ENCODE data around the gene CELF2.

The CELF2 gene

DNA sequence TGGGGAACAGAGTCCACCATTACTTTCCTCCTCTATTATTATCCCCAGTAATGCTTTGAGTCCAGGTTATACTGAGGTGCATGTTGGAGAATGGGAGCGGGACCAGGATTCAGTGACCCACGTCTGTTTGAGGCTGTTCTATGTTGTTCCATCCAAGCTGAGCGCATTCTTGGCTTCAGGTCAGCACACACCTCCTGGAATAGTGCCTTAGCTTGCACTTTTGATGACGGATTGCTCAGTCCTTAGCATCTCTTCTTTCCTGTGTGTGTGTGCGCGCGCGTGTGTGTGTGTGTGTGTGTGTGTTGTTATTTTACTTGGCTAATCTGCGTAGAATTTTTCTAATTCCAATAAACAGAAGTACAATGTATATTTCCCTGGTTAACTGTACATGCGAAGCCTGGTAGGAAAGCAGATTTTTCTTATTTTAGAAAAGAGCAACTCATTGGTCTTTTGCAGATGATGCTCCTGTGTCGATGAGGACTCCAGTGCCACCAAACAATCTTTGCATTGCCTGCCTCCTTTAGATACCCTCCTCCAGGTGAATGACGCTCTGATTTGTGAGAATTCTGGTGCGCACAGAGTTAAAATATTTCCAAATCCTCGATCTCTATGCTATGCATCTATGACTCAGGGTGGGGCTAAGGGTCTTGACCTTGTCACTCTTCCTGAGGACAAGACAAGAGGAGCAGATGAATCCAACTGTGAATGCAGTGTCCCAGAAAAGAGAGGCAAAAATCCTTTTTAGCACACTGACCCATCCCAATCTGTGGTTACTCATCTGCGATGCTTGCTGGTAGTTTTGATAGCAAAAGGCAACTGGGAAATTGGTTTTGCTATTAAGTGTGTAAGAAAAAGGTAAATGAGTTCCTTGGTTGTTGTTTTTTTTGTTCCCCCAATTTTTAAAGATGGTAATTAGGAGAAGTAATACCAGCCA, 13.3 kb upstream of the CELF2 start:
- DNase-seq (ENCODE audit: low read depth in 2 of 2) = no peak

DNA sequence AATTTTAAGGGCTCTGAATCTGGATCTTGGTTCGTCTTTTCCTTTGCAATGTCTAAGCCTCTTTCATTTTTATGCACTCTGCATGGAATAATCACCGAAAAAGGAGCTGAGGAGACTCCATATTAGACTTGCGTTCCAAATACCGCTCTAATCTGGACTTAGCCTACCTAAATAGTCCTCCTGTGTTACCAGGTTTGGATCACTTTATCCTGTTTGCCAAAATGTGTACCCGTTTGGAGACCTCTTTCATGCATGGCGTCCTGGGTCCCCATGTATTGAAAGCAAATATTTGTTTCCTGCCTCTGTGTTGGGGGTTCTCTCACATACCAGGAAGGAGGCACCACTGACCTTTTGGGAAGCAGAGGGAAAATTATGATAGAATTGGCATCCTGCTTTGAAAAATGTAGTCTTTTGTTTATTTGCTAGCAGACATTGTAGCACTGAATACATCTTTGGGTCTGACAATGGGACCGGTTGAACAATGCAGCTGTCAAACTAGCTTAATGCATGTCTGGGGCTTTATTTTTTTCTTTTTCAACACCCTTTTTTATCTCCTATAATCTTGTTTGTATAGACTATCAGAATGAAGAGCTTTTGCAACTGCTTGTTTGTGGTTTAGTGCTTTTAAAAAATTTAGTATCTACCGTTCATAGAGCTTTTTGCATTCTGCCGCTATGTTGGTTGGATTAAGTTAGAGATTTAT, 11.8 kb upstream of the CELF2 start:
- no peak for DNase-seq (ENCODE audit: low read depth in 2 of 2)

DNA sequence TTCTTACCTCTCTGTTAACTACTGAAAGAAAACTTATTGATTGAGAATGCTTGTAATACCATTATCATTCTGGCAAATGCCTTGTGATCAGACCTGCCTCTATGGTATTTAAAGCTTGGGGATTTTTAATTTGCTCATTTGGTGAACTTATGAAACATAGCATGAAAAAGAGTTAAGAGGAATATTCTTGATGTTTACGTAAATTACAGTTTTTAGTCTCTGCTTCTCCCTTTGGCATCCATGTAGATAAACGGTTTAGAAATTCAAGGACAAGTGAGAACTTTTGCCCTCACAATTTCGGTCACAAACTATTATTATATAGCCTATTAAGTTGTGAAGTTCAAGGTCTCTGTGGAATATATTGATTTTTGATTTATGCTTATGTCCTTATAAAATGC, 11.2 kb upstream of the CELF2 start:
- DNase-seq (ENCODE audit: low read depth in 2 of 2) = no peak

DNA sequence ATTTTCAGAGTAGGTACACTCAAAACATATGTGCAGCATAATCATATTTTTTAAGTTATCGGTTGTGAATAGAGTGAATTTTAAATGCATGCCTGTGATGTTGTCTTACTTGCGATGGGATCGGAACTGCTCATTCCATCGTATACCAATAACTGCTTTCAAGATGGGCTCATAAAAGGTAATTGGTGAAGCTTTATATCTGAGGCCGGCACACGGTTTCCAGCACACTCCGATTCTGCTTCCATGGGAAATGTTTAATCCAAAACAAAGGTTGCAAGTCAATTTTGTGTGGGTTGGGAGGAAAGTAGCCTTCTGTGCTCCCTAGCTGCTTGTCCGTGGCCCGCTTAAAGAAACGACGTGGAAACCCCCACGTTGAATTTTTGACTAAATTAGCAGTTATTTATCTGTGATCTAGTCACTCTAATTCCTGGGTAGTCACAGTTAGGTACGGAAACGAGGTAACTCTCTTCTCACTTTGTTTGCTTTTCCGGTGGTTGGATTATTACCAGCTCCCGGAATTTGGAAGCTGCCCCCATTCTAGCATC, 10.1 kb upstream of the CELF2 start:
- DNase-seq (ENCODE audit: low read depth in 2 of 2) = no peak

DNA sequence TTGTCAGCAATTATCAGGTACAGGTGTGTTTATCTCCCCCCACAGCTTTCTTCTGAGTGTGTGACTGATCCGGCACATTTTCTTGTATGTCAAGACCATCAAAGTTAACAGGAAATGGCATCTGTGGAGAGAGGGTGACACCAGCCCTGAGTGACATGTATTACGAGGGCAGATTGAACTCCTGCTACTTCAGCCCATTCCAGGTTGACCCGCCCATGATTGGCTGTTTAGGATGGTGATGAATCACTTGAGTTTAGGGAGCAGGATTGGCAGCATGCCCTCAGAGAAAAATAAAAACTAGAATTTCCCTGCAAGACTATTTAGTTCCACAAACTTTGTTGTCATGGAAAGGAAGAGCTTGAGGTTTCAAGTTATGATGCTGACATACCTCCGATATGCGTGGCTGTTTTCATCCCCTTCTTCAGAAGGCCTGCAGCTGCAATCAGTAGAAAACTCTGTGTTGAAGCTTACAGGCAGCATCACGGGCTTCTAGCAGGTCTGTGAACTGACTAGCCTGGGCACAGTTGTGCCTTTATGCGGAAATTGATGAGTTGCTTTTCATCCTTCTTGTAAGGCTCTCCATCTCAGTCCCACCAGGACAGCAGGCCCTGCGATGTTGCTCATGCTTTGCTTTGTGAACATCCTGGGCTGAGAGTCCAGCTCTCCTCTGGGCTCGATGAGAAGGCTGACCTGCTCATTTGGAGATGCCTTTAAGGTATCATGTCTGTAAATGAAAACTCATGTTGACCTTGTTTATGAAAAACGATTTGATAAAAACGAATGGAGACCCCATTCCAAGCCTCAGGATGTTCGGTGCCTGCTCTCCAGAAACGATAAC, 8.0 kb upstream of the CELF2 start:
- no peak for DNase-seq (ENCODE audit: low read depth in 2 of 2)

DNA sequence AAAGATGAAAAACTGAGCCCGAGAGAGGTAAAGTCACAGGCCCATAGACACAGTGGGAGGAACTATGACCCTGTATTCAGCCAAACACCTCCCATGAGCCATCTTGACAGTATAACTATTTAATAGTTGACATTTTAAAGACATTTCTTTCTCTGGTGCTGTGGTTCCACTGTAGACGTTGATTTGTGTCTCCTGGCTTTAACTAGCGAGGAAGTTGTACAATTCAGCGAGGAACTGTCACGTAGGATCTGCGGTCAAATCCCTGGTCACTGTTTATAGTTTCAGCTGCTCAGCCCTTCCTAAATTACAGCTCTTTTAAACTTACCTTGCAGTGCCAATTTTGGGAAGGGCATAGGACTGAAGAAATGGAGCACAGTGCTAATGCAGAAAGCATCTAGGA, 7.1 kb upstream of the CELF2 start:
- no peak for DNase-seq (ENCODE audit: low read depth in 2 of 2)

DNA sequence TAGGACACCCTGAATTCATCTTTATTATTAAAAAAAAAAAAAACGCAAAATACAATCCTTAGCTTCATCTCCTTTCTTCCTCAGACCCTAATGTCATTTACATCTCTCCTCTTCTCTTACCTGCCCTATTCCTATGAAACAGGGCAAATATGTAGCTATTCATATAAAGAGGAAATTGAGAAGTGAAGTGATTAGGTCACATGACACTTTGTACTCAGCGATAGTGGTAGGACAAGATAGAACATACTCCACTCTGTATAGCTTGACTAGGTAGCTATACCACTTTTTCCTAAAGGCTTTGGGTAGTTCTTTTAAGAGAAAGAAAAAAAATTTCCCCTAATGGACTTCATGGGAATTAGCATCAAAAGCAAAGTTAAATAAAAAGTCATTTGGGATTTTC, 6.2 kb upstream of the CELF2 start:
- no peak for DNase-seq (ENCODE audit: low read depth in 2 of 2)

DNA sequence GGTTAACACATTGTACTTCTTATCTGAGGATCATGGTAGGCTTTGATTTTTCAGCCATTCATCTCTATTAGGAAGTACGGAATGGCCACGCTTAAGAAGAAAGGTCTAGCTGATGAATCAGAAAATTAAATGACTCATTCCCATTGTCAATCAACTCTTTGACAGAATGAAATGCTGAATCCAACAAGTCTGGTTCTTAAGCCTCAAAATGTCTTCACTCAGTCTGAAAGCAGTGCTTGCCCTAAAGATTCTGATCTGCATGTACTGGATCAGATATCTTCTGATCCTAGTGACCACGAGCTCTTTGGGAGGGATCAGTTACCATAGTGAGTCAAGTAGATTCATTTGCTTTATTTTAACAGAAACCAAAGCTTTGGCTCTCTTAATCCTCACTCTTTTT, 5.7 kb upstream of the CELF2 start:
- no peak for DNase-seq (ENCODE audit: low read depth in 2 of 2)

DNA sequence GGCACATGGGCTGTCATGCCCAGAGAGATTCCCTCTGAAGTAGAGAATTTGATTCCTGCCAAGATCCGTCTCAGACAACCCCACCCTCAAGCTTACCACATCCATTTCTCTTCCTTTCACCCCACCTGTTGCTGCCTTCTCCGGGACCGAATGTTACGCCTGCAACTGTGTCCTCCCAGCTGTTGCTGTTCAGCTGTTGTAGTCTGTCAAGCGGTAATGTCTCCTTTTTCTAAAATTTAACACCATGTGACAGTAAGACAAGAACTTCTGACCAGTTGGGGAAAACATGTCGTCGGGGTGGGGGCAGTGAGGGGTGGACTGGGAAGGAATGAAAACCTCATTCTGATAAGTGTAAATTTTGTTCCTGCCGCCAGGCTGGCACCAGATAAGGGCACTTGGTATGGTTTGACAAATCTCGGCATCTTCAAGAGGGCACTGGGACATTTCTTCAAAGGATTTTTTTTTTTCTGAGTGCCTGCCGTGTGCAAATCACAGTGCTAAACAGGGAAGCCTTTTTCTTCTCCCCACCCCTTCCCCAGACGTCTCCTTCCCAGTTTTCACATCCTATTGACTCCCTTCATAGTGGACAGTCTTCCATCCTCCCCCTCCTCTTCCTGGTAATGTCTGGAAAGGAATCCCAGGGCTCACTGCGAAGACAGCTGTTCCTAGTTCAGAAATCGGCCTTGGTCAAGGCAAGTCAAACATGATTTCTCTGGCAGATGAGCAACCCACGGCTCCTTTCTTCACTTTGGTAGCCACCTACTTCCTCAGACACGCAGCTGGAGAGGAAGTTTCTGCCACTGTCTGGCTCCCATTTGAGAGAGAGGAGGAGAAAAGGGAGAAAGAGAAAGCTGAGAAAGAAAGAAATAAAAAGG, 5.0 kb upstream of the CELF2 start:
- DNase-seq (ENCODE audit: low read depth in 2 of 2) = no peak

DNA sequence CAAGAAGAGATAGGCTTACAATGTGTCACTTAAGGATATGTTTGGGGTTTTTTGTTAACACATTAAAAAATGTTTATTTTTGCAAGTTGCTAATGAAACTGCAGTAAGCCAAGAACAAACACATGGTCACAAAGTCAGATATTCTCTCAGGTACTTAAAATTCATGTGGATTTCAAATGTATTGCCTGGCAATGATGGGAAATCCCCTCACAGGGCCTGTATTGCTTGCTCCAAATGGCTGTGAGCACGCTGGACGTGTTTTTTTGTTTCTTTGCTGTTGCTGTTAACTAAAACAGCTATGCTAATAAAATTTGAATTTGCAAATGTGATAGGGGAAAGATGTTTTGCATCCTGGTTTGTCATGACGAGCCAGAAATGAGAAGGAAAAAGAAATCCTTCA, 3.8 kb upstream of the CELF2 start:
- no peak for DNase-seq (ENCODE audit: low read depth in 2 of 2)

DNA sequence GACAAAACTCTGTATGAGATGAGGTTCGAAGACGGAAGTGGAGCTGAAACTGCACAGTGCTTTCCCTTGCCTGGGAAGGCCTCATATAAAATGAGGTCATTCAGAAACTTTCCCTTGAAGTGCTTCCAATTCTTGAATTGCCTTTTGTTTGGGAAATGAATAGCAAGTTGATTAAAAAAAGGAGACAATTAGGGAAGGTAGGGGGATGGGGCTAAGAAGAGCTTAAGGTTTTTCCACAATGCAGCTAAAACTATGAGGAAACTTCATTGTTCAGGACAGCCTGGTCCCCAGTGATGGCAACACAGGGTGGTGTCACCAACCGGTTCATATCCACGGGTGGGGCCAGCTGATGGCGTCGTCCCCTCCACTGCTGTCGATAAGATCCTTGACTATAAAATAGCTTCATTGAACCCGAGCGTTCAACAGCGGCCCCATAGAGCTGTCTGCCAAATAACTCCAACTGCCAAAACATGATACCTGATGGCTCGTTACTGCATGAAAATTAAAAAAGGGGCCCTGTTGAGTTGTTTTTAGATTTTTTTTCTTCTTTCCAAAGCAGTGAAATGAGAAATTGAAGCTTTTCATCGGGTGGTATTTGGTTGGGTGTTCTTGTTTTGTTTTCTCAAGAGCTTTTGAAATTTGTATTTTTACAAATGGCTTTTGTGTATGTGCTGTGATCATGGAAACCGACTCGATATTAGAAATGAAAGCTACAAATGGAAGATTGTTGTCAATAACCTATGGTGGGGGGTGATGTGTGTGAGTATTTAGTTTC, 2.8 kb upstream of the CELF2 start:
- no peak for DNase-seq (ENCODE audit: low read depth in 2 of 2)

DNA sequence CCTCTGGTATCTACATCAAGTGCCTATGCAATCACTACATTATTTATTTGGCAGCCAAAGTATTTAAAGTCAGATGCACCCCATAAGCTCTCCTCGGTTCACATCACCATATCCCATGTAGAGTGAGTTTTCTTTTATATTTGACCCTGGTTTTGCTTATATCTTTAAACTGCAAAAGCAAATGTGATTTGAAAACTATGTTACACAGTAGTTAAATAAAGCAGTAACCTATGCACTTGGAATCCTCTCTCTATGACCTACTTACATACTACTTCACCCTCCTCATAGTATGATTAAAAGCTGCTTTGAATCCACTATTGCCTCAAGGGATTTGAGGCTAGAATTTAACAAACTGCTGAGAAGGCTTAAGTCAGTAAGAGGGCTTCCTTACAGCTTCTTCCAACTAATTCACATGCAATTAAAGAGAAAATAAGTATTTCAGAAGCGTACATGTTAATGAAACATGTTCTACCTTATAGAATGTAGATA, 2.2 kb upstream of the CELF2 start:
- DNase-seq (ENCODE audit: low read depth in 2 of 2) = no peak

DNA sequence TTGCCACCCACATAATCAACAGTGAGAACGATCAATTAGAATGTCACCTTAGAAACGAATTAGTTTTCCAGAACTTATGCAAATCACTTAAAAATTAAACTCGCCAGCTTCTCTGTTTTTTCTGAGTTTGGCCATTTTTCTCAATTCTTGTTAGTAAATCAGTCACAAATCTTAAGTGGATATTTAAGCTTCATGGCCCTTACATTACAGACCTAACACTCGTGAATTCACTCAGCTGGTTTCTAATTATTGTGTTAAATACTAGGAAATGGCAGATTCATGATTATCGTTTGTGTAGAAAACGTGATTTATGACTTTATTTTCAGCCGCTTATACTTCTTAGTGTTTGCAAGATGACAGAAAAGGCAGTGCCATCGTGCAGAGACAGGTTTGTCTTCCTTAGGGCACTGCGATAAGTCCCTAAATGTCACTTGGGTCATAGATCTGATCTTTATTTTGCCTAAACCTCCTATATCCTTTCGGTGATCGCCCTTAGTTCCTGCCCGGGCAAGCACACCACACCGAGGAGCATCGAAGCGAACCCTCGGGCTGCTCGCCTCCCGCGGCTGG, 587 bp upstream of the CELF2 start:
- no peak for DNase-seq (ENCODE audit: low read depth in 2 of 2)

DNA sequence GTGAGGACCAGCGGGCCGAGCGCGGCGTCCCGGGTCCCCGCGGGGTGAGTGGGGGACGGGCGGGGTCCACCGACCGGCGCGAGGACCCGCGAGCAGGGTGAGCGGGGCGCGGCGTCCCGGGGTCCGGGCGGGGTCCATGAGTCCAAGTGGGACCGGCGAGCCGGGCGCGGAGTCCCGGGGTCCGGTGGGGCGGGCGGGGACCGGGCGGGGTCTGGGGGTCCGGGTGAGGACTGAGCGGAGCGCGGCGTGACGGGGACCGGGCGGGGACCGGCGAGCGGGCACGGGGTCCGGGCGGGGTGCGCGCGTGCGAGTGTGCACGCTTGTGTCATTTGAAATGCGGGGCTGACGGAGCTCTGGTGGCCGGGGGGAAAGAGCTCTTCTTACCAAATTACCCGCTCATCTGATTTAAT, 765 bp downstream of the CELF2 start:
- DNase-seq (ENCODE audit: low read depth in 2 of 2) = no peak

DNA sequence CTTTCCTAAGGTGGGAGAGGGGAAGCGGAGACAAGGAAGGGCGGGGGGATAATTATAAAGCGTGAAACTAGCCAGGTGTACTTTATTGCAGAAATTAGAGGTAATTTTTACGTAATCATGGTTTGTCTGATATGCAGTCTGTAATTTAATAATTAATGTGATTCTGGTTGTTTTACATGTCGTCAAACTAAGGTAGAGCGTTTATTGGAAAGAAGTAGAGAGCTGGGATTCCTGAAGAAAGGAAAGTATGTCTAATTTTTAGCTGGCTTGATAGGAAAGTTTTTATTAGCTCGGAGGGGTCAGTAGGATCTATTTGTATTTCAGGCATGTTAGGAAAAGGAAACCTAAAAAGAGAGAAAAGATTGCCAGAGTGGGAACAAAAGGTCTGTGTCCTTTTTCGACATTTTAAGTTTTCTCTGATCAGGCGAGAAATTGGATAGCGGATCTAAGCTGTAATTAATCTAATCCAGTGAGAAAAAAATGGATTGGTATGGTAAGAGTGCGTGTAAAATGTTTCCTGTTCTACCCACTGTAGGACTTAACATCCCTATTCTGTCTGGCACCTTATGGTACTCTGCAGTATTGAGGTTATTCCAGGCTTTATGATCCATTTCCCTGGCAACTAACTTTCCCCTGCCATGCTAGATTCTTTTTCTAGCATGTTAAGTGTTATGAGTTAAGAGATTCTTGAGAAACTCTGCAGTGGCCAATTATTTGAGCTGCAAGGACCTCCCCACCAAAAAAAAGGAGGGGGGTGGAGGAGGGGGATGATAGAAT, 1.4 kb downstream of the CELF2 start:
- no peak for DNase-seq (ENCODE audit: low read depth in 2 of 2)

DNA sequence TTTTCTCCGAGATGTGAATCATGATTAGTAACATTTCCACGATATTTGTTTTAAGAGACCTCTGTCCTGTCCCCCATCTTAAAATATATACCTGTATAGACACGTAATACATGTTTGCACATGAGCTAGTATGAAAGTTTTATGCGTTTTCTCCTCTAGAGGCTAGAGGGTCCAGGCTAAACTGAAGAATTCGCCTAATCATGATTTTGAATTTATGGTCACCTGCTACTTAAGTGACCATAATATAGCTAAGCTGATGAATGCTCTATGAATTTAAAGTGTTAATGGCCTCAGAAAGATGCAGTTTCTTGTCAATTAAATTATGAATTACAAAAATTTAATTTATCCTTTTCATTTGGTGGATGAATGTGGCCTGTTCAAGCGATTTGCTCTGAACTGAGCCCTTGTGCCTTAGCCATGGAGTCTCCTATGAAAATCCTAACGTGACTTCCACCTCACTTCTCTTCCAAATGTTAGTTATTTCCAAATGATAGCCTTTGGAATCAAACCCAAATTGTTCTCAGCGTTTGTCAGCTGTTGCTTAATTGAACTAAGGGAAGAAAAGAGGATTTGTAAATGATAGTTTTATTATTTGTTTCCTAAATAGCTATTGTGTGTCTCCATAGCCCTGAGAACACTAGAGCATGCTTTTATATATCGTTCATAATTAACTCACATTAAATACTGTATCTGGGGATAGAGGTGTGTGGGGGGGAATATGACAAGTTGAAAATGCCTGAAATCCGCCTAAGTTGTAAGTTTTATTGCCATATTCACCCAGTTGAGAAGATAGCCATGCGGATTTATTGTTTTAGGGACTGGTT, 2.3 kb downstream of the CELF2 start:
- DNase-seq (ENCODE audit: low read depth in 2 of 2) = no peak

DNA sequence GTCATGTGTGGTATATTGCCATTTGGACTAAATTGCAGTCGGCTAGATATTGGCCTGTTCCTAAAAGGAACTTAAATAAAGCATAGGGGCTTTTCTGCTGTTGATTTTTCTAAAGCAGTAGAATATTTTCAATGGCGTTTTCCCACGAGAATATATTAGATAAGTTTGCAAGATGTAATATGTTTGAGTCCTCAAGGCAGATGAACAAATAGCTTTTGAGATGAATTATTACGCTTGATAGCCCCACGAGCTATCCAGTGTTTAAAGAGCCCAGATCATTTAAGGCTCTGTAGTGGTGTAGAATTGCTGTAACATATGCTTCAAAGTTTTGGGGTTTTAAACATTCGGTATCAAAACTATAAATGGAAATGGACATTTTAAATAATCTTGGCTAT, 2.9 kb downstream of the CELF2 start:
- DNase-seq (ENCODE audit: low read depth in 2 of 2) = no peak

DNA sequence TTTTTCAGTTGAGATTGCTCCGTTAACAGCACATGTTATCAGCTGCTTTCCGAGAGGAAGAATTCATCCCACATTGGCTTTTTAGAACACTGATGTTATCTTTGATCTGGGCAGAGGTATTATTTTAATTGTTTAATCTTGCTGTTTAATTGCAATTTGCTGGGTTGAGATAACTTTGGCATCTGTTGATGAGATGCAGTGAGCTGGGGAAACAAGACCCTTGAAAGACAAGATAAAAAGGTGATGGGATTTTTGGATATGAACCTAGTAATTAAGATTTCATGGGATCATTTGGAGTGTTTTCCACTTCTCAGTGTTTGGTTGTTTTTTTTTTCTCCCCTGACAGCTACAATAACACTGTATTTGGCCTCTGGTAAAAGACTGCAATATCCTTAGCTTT, 4.5 kb downstream of the CELF2 start:
- DNase-seq (ENCODE audit: low read depth in 2 of 2) = no peak

Measured in activated CD8-positive, alpha-beta memory T cell treated with anti-CD3 and anti-CD28 coated beads for 4 hours (primary cell).